ENCODE results near the gene ARL8A.

The ARL8A gene

DNA sequence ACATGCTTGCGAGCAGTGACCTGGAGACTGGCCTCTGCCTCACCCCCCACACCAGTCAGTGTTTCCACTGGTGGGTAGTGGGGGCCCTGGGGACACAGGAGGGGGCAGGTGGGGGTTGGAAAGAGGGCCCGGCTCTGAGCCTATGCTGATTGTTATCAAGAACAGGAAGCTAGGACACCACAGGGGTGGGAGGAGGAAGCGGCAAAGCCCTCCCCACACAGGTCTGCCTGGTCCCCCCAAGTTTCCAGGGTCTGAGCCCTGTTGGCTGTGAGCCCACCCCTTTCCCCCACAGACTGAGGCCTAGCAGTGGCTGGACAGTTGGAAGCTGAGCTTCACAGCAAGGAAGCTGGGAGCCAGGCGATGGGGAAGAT lies 17.5 kb upstream of the ARL8A start:
- no peak for DNase-seq (ENCODE audit: low read depth)
- no peak overlapping the region for H3K4me3 ChIP-seq (ENCODE audit: control insufficient read depth, low read depth, low read length)
- TF ChIP-seq, protein P1, sequence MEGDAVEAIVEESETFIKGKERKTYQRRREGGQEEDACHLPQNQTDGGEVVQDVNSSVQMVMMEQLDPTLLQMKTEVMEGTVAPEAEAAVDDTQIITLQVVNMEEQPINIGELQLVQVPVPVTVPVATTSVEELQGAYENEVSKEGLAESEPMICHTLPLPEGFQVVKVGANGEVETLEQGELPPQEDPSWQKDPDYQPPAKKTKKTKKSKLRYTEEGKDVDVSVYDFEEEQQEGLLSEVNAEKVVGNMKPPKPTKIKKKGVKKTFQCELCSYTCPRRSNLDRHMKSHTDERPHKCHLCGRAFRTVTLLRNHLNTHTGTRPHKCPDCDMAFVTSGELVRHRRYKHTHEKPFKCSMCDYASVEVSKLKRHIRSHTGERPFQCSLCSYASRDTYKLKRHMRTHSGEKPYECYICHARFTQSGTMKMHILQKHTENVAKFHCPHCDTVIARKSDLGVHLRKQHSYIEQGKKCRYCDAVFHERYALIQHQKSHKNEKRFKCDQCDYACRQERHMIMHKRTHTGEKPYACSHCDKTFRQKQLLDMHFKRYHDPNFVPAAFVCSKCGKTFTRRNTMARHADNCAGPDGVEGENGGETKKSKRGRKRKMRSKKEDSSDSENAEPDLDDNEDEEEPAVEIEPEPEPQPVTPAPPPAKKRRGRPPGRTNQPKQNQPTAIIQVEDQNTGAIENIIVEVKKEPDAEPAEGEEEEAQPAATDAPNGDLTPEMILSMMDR (IDR thresholded peaks at IDR 0.05; ENCODE audit: control insufficient read depth, insufficient read depth, low read depth, low read length, missing control alignments) = no peak

DNA sequence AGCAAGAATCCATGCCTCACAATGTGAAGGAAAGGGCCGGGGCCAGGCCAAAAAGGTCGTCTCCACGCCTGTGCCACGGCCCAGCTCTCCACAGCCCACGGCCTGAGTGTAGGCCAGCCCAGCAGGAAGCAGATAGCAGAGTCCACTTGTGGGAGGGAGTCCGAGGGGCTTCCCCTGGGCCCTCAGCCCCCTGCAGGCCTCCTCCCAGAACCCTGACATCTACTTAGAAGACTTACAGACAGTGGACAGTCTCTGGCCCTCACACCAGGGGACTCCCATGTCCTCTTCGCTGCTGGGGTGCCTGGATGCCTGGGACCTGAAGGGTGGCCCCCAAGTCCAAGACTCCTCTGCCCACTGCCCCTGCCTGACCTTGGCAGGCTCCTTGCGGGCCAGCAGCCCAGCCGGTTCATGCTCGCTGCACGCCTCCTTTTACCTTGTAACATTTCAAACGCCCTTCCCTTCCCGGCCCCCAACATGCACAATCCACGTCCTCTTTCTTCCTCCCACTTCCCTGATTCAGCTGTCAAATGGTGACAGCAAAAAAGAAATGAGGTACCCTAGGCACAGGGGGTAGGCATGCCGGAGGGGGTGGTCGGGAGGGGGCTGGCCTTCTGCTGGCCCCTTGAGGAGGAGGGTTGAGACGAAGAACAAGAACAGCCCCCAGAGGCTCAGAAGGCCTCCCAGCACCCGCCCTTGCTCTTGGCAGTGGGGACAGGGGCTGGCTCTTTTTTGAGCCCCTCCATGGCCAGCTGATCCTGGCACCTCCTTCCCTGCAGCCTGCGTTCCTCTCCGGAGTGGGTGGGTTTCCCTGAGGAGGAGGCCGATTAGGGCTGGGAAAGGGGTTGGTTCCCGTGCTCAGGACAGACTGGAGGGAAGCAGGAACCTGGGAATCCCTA lies 16.9 kb upstream of the ARL8A start:
- H3K4me3 ChIP-seq (ENCODE audit: control insufficient read depth, low read depth, low read length) = no peak overlapping the region
- DNase-seq (ENCODE audit: low read depth) = no peak

DNA sequence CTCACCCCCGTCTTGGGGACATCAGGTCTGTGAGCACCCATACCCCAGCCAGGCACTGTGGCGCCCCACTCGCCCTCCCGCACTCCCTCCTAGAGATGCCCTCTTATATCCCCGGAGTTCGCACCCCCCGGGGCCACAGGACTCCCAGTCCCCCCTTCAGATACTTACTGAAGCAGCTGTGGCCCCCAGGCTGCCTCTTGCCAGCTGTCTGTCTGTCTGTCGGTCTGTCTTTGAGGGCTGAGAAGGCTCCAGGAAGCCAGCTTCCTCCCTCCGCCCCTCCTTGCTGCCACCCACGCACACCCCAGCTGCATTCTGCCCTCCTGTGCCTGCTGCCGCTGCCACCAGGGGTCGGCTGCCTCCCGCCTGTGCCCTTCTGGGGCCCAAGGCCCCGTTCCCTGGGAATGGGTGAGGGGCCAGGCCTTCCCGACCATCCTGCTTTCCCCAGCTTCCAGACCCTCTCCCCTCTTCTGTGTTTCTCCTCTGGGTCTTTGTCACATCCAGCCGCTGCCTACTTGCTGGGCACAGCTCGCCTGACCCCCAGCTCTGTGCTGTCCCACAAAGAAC lies 15.9 kb upstream of the ARL8A start, which contains the start of gene PTPN7:
TSS of gene PTPN7 (minus strand) at position 226 of the 564 bp plus-strand sequence. CDS start 1,200 bp downstream, outside the sequence.
- H3K4me3 ChIP-seq (ENCODE audit: control insufficient read depth, low read depth, low read length) = no peak within 1 kb of the TSS
- DNase-seq (ENCODE audit: low read depth) = no peak

More for the DNA sequence above, 16.9 kb upstream of the ARL8A start:
- TF ChIP-seq, protein P1 (IDR thresholded peaks at IDR 0.05; ENCODE audit: control insufficient read depth, insufficient read depth, low read depth, low read length, missing control alignments) = no peak

DNA sequence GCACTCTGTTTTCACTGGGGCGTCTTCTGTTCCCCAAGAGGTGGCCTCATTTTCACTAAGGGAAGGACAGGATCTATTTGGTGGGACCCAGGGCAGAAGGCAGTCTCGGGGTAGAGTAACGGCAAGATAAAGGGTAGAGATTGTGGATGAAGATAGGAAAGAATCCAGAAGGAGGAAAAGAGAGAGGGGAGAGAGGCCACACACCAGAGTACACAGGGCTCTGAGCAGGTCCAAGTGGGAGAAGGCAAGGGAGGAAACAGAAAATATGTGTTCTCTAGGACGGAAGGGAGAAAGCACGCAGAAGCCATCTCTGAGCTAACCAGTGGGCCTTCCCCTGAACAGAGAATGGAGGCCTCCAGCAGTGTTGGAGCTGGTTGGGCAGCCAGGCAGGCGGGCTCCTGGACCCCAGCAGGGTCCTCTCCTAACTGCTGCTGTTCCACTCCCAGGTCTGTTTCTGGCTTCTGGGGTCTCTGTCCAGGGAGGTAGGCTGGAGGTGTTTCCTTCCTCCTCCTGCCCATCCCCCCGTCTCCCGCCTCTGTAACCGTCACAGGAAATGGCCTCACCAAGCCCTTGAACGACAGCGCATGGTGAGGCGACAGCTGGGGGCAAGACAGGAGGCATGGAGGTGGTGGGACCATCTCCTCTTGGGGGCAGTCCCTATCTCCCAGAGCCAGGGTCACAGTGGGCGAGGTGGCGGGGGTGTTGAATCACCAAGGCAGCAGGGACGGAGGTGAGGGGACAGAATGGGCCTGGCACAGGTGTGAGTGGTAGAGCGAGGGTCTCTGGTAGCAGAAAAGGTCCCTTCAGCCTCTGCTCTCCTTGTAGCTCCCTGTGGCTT lies 15.2 kb upstream of the ARL8A start:
- TF ChIP-seq, protein P1 (IDR thresholded peaks at IDR 0.05; ENCODE audit: control insufficient read depth, insufficient read depth, low read depth, low read length, missing control alignments) = no peak
- DNase-seq (ENCODE audit: low read depth) = no peak
- no peak overlapping the region for H3K4me3 ChIP-seq (ENCODE audit: control insufficient read depth, low read depth, low read length)

More for the DNA sequence above, 15.9 kb upstream of the ARL8A start, which contains the start of gene PTPN7:
- TF ChIP-seq, protein P1 (IDR thresholded peaks at IDR 0.05; ENCODE audit: control insufficient read depth, insufficient read depth, low read depth, low read length, missing control alignments) = no peak

DNA sequence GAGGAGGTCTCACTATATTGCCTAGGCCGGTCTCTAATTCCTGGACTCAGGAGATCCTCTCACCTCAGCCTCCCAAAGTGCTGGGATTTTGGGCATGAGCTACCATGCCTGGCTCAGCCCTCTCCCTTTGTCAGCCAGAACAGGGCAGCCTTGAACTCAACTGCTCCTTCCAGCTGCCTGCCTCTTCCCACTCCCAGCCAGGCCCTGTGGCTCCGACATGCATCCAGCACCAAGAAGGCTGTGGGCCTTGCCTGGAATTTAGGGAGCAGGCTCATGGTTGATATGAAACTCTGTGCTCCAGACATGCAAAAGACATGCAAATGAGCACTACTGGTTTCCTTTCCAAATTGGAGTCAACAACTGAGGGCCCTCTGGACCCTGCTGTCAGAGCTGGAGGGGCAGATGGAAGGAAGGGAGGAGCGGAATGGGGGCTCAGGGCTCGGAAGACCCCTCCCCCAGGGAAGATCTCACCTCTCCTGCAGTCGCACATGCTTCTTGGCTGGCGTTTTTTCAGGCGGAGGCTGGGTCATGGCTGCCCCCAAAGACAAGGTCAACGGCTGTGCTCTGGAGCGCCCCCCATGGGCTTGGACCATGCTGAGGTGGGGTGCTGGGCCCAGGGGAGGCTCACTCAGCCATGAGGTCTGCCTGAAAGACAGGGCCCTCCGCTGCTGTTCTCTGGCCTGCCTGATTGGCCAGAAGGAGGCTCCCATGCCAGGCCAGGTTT lies 14.4 kb upstream of the ARL8A start:
- no peak for DNase-seq (ENCODE audit: low read depth)
- no peak overlapping the region for H3K4me3 ChIP-seq (ENCODE audit: control insufficient read depth, low read depth, low read length)
- TF ChIP-seq, protein P1 (IDR thresholded peaks at IDR 0.05; ENCODE audit: control insufficient read depth, insufficient read depth, low read depth, low read length, missing control alignments) = no peak

DNA sequence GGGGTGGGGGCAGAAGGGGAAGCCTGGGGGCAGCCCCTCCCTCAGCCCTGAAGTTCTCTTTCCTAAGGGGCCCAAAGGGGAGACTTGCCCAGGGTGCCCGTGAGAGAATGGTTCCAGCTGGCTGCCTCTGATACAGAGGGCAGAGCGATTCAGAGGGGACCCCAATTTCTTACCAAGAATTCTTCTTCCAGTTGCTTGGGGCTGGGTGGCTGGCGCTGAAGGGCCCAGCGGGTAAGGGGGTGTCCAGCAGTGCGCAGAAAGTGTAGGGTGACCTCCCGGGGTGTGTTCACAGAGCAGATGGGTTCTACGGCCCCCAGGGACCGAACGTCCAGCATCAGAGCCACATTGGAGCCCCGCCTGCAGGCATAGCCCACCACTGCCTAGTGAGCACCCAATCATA lies 13.4 kb upstream of the ARL8A start:
- no peak for DNase-seq (ENCODE audit: low read depth)
- H3K4me3 ChIP-seq (ENCODE audit: control insufficient read depth, low read depth, low read length) = no peak overlapping the region
- TF ChIP-seq, protein P1 (IDR thresholded peaks at IDR 0.05; ENCODE audit: control insufficient read depth, insufficient read depth, low read depth, low read length, missing control alignments) = no peak

Measured in AG09309 (cell line).